GM18519 (cell line): ENCODE measurements around the gene NOL4L.

Source experiments
- ATAC-seq: cut with Tn5 transposase; IDR thresholded peaks from one replicate; pipeline ENCODE4 v1.9.1; 2021; ENCODE audit warnings: mild to moderate bottlenecking, moderate library complexity; ENCODE audit not compliant: unreplicated experiment, low FRiP score

Gene NOL4L

GRCh38 chr20:32397567-32398084 lies 187.5 kb downstream of the NOL4L start:
- no peak for ATAC-seq

GRCh38 chr20:32396646-32397160 lies 188.4 kb downstream of the NOL4L start:
- ATAC-seq, result no peak

- no peak for ATAC-seq
These were observed 190.1 kb downstream of the NOL4L start for GRCh38 chr20:32395066-32395465.
